Activated T-helper 17 cell treated with anti-CD3 and anti-CD28 coated beads, Interleukin-2, amount 50 U/mL, for 72 hours (primary cell): ENCODE results near the gene ZNF813. TPM values are rescaled to one million over a fixed set of nuclear protein-coding genes. Genes with fewer than 3 reads are reported as not detected.
"Not testable (repeated sequence)": the region's sequence is repeated elsewhere in the genome, so short reads cannot be mapped to it uniquely, and the experiment has no call there.

Experiments
- ATAC-seq: fragments of 150-1000 bp; cut with Tn5 transposase; replicated peaks from 2 replicates; pipeline ENCODE4 v1.10.0; 2021; ENCODE audit warnings: mild to moderate bottlenecking, moderate library complexity
- H3K27ac Mint-ChIP-seq: one replicate; pipeline ENCODE4 v1.8.0; 2022; ENCODE audit warnings: mixed read lengths
- H3K27me3 Mint-ChIP-seq: one replicate; pipeline ENCODE4 v1.8.0; 2022; ENCODE audit warnings: mixed read lengths
- H3K36me3 Mint-ChIP-seq: one replicate; pipeline ENCODE4 v1.8.0; 2022; ENCODE audit warnings: low read depth, mild to moderate bottlenecking, mixed read lengths
- H3K4me1 Mint-ChIP-seq: one replicate; pipeline ENCODE4 v1.8.0; 2022; ENCODE audit warnings: mixed read lengths
- H3K4me3 Mint-ChIP-seq: one replicate; pipeline ENCODE4 v1.8.0; 2022; ENCODE audit warnings: mild to moderate bottlenecking, mixed read lengths
- H3K9me3 Mint-ChIP-seq: one replicate; pipeline ENCODE4 v1.8.0; 2022; ENCODE audit warnings: mixed read lengths
- total RNA-seq, 2 donors: library from RNA; stranded (reverse); gene quantifications; one replicate each; pipeline ENCODE4 v1.2.3, GENCODE V29; 2022

Gene ZNF813
- 1 to 10 TPM; 3.4 to 8.4 TPM for total RNA-seq

DNA sequence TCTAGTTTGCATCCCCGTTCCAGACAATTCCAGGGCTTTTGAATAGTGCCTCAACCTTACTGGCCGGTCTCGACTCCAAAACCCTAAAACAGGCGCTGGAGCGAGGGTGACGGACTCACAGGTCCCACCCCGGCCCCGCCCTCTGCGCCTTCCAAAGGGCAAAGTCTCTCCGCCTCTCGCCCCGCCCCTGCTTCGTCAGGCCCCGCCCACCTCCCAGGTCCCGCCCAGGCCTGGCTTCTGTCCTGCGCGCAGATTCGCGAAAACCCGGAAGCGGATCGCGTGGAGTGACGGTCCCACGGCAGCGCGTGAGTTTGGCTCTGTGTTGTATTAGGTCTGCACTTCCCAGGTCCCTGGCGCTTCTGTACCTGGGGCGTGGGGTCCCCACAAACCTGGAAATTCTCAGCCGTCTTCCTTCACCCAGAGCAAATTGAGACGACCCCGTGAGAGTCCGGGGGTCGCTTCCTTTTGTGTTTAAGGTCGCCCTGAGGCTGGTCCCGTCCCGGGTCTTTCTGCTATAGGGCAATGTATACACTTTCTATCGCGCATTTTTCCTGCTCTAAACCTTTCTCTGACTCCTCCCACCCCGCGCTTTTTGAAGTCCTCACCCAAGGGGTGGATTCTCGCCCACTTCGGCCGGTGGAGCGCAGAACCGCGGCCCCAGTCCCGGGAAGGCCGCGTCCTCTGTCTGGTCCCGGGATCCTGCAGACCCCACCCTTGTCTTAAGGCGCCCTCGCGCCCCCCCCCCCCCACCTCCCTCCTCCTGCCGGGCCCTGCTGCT, at the start of gene ZNF813:
Gene ZNF813, plus strand, starts transcription at position 249 of the 778 bp plus-strand sequence. CDS start 16,090 bp downstream, outside the sequence.
- peak within 1 kb of the TSS; percentile 82 for H3K4me3 Mint-ChIP-seq
- H3K9me3 Mint-ChIP-seq = peaks cover 24% of the 10 kb centered on the region
- peak; percentile 98 for ATAC-seq
- H3K27ac Mint-ChIP-seq = peak within 1 kb of the TSS; percentile 80
- peaks cover 14% of the 10 kb centered on the region for H3K4me1 Mint-ChIP-seq
- peaks cover 31% of the 10 kb centered on the region for H3K36me3 Mint-ChIP-seq
- H3K27me3 Mint-ChIP-seq = peaks cover 8% of the 10 kb centered on the region

DNA sequence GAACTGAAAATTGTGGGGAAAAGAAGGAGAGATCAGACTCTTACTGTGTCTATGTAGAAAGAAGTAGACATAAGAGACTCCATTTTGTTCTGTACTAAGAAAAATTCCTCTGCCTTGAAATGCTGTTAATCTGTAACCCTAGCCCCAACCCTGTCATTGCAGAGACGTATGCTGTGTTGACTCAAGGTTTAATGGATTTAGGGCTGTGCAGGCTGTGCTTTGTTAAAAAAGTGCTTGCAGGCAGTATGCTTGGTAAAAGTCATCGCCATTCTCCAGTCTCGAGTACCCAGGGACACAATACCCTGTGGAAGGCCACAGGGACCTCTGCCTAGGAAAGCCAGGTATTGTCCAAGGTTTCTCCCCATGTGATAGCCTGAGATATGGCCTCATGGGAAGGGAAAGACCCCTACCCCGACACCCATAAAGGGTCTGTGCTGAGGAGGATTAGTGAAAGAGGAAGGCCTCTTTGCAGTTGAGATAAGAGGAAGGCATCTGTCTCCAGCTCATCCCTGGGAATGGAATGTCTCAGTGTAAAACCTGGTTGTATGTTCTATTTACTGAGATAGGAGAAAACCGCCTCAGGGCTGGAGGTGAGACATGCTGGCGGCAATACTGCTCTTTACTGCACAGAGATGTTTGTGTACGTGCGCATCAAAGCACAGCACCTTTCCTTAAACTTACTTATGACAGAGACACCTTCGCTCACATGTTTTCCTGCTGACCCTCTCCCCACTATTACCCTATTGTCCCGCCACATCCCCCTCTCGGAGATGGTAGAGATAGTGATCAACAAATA, 46.8 kb upstream of the ZNF813 start:
- H3K4me3 Mint-ChIP-seq = not testable (repeated sequence)

DNA sequence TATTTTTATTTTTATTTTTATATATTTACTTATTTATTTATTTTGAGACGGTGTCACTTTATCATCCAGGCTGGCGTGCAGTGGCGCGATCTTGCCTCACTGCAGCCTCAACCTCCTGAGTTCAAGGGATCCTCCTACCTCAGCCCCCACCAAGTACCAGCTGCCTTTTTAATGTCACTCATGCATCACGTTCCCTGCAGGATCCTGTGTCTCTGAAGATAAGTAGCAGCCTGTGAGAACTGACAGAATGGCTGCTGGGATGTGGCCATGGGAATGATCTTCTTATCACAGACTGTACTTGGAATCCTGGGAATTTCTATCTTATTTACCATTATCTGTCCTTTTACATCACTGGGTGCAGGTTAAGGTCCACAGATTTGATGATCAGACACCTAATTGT, 45.0 kb upstream of the ZNF813 start:
- Mint-ChIP-seq H3K36me3 (no peaks in the 10 kb centered on the region), H3K4me1 (no peaks in the 10 kb centered on the region), H3K4me3 (no peak overlapping the region), H3K9me3 (peaks cover 4% of the 10 kb centered on the region), H3K27ac (no peak overlapping the region), H3K27me3 (no peaks in the 10 kb centered on the region)
- ATAC-seq = no peak

More for the DNA sequence above, 46.8 kb upstream of the ZNF813 start:
- not testable (repeated sequence) for H3K27ac Mint-ChIP-seq, ATAC-seq, H3K4me1 Mint-ChIP-seq, H3K9me3 Mint-ChIP-seq, H3K27me3 Mint-ChIP-seq, H3K36me3 Mint-ChIP-seq

DNA sequence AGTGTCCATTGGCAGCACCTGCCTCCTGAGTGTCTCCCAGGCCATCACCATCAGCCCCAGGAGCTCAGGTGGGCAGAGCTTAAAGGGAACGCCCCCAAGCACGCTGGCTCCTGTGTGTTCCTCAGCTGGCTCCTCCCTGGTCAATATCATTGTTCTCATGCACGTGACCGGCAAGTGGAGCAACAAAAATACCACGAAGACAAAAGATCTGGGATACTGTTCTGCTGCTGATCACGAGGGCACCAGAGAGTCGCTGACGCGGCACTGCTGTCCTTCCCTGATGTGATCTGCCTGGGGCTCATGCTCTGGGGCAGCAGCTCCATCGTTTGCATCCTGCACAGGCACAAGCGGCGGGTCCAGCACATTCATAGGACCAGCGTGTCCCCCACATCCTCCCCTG, 44.5 kb upstream of the ZNF813 start:
- not testable (repeated sequence) for H3K27me3 Mint-ChIP-seq, H3K4me1 Mint-ChIP-seq, ATAC-seq, H3K9me3 Mint-ChIP-seq, H3K27ac Mint-ChIP-seq, H3K36me3 Mint-ChIP-seq, H3K4me3 Mint-ChIP-seq

DNA sequence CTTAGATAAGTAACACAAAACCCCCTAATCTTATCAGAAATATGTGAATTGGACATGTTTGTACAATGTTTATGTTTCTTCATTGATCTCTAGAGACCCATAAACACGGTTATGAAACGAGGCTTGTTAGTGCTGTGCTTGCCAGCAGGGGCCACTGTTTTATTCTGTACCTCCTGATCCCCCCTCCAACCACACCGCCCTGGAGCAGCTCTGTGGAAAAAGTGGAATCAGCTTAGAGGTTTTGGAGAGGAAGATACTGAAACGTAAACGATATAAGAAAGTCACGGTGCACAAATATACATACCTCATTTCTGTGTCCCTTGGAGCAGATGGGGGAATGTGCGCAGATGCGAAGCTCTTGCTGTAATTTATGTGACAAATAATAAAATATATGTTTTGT, 43.9 kb upstream of the ZNF813 start:
- not testable (repeated sequence) for H3K36me3 Mint-ChIP-seq, H3K9me3 Mint-ChIP-seq, ATAC-seq, H3K27ac Mint-ChIP-seq, H3K4me1 Mint-ChIP-seq, H3K27me3 Mint-ChIP-seq, H3K4me3 Mint-ChIP-seq

- no peaks in the 10 kb centered on the region for H3K4me1 Mint-ChIP-seq
- no peaks in the 10 kb centered on the region for H3K9me3 Mint-ChIP-seq
- no peak overlapping the region for H3K4me3 Mint-ChIP-seq
- H3K27me3 Mint-ChIP-seq = no peaks in the 10 kb centered on the region
- ATAC-seq = peak; percentile 87
- H3K36me3 Mint-ChIP-seq = no peaks in the 10 kb centered on the region
- H3K27ac Mint-ChIP-seq = no peak overlapping the region
These were observed 42.5 kb upstream of the ZNF813 start for GRCh38 chr19:53424968-53425597.

DNA sequence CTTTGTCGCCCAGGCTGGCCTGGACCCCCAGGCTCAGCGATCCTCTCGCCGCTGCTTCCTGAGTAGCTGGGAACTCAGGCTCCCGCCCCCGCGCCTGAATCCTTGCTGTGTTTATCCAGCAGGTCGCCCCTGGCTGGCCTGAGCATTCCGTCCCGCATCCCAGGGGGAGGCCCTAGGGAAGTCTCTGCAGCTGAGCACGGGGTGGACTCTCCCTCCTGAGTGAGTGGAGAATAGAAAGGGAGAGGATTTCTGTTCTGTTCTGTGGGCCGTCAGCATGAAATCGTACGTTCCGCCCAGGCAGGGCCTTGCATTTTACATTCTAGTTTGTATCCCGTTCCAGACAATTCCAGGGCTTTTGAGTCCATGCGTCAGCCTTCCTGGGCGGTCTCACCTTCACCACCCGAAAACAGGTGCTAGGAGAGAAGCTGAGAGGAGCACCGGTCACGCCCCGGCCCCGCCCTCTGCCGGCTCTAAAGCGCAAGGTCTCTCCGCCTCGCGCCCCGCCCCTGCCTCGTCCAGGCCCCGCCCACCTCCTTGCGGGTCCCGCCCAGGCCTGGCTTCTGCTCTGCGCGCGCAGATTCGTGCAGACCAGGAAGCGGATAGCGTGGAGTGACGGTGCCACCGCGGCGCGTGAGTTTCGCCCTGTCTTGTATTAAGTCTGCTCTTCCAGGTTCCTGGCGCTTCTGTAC, 36.0 kb upstream of the ZNF813 start, which contains the start of gene ZNF761:
Gene ZNF761, plus strand, starts transcription at position 586 of the 689 bp plus-strand sequence. CDS start 15,285 bp downstream, outside the sequence.
- Mint-ChIP-seq H3K27me3 (no peaks in the 10 kb centered on the region), H3K4me3 (peak within 1 kb of the TSS; percentile 93), H3K4me1 (peaks cover 10% of the 10 kb centered on the region), H3K9me3 (no peaks in the 10 kb centered on the region), H3K27ac (peak within 1 kb of the TSS; percentile 90), H3K36me3 (peaks cover 46% of the 10 kb centered on the region)
- ATAC-seq = peak; percentile 99

- Mint-ChIP-seq H3K36me3 (peaks cover 52% of the 10 kb centered on the region), H3K27me3 (no peaks in the 10 kb centered on the region), H3K4me1 (peaks cover 10% of the 10 kb centered on the region), H3K9me3 (no peaks in the 10 kb centered on the region), H3K4me3 (peak overlapping the region; percentile 93), H3K27ac (peak overlapping the region; percentile 90)
- ATAC-seq = peak; percentile 28
These were observed 35.4 kb upstream of the ZNF813 start for GRCh38 chr19:53432088-53432661.

DNA sequence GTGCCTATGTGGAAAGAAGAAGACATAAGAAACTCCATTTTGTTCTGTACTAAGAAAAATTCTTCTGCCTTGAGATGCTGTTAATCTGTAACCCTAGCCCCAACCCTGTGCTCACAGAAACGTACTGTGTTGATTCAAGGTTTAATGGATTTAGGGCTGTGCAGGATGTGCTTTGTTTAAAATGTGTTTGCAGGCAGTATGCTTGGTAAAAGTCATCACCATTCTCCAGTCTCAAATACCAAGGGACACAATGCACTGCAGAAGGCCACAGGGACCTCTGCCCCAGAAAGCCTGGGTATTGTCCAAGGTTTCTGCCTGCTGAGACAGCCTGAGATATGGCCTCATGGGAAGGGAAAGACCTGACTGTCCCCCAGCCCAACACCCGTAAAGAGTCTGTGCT, 23.7 kb upstream of the ZNF813 start:
- H3K9me3 Mint-ChIP-seq = peaks cover 12% of the 10 kb centered on the region
- not testable (repeated sequence) for H3K4me1 Mint-ChIP-seq, H3K27ac Mint-ChIP-seq, H3K27me3 Mint-ChIP-seq, H3K4me3 Mint-ChIP-seq, ATAC-seq
- H3K36me3 Mint-ChIP-seq = peaks cover 100% of the 10 kb centered on the region

DNA sequence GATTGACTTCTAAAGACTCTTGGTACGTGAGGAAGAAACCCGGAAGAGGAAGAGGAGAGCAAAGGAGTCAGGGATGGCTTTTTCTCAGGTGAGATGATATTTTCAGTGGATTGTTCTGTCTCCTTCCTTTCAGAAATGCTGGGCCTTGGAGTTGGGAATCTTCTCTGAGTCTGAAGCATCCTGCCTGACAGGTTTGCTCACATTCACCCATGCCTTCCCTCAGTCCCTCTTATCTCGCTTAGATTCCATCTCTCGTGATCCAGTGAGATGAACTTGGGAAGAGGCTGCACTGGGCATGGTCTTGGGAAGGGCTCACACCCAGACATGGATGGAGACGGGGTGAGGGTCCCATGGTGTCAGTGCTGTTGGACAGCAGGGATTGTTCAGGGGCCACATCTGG, 20.3 kb upstream of the ZNF813 start:
- peaks cover 100% of the 10 kb centered on the region for H3K36me3 Mint-ChIP-seq
- H3K9me3 Mint-ChIP-seq = peaks cover 12% of the 10 kb centered on the region
- not testable (repeated sequence) for H3K27me3 Mint-ChIP-seq, ATAC-seq, H3K27ac Mint-ChIP-seq, H3K4me1 Mint-ChIP-seq, H3K4me3 Mint-ChIP-seq

DNA sequence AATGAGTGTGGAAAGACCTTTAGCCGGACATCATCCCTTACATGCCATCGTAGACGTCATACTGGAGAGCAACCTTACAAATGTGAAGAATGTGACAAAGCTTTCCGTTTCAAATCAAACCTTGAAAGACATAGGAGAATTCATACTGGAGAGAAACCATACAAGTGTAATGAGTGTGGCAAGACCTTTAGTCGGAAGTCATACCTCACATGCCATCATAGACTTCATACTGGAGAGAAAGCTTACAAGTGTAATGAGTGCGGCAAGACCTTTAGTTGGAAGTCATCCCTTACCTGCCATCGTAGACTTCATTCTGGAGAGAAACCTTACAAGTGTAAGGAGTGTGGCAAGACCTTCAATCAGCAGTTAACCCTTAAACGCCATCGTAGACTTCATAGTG, 11.7 kb upstream of the ZNF813 start:
- Mint-ChIP-seq H3K9me3 (peaks cover 43% of the 10 kb centered on the region), H3K4me3 (no peak overlapping the region), H3K27me3 (no peaks in the 10 kb centered on the region), H3K27ac (no peak overlapping the region), H3K4me1 (no peaks in the 10 kb centered on the region), H3K36me3 (peaks cover 62% of the 10 kb centered on the region)
- no peak for ATAC-seq

- peaks cover 18% of the 10 kb centered on the region for H3K36me3 Mint-ChIP-seq
- not testable (repeated sequence) for ATAC-seq, H3K27me3 Mint-ChIP-seq, H3K27ac Mint-ChIP-seq, H3K4me1 Mint-ChIP-seq, H3K4me3 Mint-ChIP-seq
- H3K9me3 Mint-ChIP-seq = peaks cover 46% of the 10 kb centered on the region
These were observed 7.3 kb upstream of the ZNF813 start for GRCh38 chr19:53460131-53460721.

- Mint-ChIP-seq H3K27ac (no peak overlapping the region), H3K4me1 (peaks cover 5% of the 10 kb centered on the region), H3K4me3 (no peak overlapping the region), H3K27me3 (peaks cover 9% of the 10 kb centered on the region), H3K9me3 (peaks cover 30% of the 10 kb centered on the region), H3K36me3 (peaks cover 2% of the 10 kb centered on the region)
- no peak for ATAC-seq
These were observed 5.7 kb upstream of the ZNF813 start for GRCh38 chr19:53461866-53462265.
